D341Med (cell line): ENCODE measurements around the gene USP50.
A peak's percentile ranks its signal among the peaks of the same experiment; 100 is the strongest.
"Not testable (repeated sequence)": the region's sequence is repeated elsewhere in the genome, so short reads cannot be mapped to it uniquely, and the experiment has no call there.

Experiments
- DNase-seq: peaks from one replicate; pipeline ENCODE4 v3.0.0; 2012; ENCODE audit warnings: low spot score

The USP50 gene

GRCh38 chr15:50546566-50546965 lies at the start of gene USP50:
Gene USP50 (minus strand): TSS chr15:50546666. CDS start chr15:50546525, 141 bp downstream.
- no peak for DNase-seq

DNA sequence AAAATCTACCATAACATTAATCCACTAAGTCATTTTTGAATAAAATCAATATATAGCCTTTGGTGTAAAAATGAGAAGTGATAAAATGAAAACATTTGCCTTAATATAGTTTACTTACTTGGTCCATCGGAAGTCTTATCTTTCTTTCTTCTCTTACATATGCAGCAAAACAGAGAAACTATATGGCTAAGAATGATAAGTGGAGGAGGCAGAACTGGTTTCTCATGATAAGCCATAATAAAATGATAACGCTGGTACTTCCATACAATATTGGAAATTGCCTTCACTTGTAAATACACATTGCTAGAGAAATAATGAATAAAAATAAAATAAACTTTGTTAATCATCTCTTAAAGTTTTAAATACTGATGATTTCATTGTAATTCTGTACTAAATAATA lies 47.8 kb upstream of the USP50 start:
- no peak for DNase-seq

DNA sequence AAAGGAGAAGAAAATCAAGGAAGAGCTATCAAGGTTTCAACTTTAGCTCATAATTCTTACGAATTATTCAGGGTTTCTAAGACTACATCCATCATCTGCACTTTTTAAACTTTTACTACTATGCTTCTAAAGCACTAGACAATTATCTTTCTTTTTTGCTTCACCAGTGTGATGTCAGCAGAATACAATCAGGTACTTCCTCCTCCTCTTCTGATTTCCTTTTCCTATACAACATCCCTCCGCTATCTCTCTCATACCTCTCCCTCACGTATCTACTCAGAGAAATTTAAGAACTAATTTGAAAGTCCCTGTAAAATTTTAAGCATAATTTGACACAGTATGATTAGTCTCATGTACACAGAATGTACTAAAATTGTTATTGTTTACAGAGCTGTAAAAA lies 47.3 kb upstream of the USP50 start:
- DNase-seq, result no peak

DNA sequence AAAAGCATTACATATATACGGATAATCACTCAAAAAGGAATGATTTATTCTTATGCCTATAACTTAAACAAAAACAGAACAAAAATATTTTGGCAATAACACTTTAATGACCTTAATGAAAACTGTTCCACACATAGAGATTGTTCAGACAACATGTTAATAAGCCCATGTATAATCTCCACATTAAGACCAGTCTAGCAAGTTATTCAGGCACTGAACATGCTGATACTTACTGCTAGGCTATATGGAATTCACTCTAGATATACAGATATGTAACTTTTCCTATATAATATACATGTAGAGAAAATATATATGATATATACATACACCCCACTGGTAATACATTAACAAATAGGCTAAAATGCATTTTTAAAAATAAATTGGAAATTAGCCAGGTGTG lies 43.8 kb upstream of the USP50 start:
- no peak for DNase-seq

DNA sequence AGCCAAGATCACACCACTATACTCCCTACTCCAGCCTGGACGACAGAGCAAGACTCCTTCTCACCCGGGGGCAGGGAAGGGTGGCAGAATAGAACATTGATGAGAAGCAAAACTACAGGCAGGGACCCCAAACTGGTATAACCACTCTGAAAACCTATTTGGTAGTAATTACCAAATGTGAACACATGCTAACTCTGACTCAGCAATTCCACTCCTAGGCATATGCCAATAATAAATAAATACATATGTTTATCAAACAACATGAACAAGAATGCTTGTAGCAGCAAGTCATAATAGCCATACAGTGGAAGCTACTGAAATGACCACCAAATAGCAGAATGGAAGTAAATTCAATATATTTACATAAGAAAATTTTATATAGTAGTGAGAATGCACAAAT lies 31.0 kb upstream of the USP50 start:
- DNase-seq, result no peak

- DNase-seq, result no peak
Observed at GRCh38 chr15:50576166-50576565, 29.7 kb upstream of the USP50 start.

DNA sequence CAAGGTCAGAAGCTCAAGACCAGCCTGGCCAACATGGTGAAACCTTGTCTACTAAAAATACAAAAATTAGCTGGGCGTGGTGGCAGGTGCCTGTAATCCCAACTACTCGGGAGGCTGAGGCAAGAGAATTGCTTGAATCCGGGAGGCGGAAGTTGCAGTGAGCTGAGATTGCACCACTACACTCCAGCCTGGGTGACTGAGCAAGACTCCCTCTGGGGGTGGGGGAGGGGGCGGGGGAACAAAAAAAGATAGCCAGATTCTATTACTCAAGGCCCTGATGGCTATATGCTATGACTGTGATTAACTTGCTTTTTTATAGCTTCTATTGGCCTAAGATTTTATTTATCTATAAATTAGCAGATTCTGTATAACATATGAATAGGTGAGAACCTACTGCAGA lies 27.4 kb upstream of the USP50 start:
- not testable (repeated sequence) for DNase-seq

GRCh38 chr15:50563756-50564155 lies 17.3 kb upstream of the USP50 start:
- DNase-seq, result no peak

GRCh38 chr15:50562735-50563640 lies 16.5 kb upstream of the USP50 start:
- DNase-seq, result no peak

DNA sequence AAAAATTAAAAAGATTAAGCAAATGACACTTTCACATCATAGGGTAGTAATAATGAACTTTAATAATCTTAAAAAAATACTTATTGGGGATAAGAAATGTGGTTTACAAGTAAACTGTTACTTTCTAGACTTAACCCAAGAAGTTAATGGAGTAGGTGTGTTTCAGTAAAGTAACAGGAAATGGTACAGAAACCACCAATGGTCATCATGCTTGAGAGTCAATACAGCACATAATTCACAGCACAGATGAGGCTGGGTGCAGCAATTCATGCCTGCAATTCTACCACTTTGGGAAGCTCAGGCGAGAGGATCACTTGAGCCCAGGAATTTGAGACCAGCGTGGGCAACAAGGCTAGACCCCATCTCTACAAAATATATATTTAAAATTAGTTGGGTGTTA lies 11.5 kb upstream of the USP50 start:
- DNase-seq, result no peak

GRCh38 chr15:50556642-50557371 lies 10.3 kb upstream of the USP50 start:
- DNase-seq, result no peak

DNA sequence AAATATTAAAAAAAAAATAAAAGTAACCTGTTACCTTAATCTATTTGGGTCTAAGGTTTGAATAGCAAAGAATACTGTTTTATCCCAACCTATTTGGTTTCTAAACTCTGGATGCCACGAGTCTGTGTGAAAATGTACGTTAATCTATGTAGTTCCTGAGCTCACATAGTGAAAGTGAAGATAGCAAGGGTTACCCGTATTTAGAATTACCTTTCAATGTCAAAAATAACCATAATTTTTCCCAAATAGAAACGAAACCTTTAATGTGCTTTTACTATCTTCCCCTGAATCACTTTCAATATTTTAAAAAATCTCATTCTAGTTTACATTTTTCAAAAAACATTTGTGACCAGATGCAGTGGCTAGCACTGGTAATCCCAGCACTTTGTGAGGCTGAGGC lies 5.8 kb upstream of the USP50 start:
- no peak for DNase-seq

GRCh38 chr15:50549326-50549725 lies 2.9 kb upstream of the USP50 start:
- DNase-seq, result no peak

DNA sequence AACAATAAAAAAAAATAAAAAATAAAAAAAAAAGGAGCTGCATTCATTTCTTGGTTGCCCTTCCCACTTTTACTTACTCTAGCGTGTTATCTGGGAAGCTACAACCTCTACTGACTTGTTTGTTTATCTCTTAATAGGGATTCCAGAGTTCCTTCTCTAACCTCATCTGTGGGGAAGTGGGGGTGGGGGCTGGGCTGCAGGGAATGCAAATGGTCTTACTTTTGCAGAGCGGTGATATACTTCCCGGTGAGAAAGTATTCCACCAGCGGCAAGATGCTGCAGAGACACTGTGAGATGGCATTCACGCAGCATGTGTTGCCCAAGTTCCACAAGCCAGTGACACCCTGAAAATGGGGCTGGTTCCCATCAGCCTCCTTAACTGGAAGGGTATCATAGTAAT lies 2.1 kb downstream of the USP50 start:
- DNase-seq, result no peak

DNA sequence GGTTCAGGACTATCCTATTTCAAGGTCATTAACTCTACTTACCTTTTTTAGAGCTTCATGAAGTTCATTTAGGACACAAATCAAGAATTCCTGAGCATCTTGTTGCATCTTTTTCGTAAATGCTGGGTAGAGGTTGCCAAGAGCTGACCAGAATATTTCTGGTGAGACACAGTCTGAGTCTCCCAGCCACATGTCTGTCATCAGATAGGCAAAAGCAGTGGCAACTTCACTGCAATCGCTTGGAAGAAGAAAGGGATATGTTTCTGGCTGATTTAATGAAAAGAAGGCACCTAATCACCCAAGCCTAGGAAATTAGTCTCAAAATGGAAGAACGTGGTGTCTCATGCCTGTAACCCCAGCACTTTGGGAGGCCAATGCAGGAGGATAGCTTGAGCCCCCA lies 2.9 kb downstream of the USP50 start:
- no peak for DNase-seq

DNA sequence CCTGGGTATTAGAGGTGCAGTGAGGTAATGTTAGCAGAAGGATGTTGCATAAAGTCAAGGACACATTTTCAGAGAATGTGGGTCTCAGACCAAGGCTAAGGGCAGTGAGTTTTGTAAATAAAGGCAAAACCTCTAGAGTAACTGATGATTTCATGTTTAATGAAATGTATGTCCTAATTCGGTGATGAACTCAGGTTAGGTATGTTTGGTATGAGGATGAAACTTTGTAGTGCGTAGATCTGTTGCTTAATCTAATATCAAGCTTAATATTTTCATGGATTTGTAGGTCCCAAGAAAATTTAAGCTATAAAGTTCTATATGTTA lies 3.6 kb downstream of the USP50 start:
- DNase-seq, result no peak

DNA sequence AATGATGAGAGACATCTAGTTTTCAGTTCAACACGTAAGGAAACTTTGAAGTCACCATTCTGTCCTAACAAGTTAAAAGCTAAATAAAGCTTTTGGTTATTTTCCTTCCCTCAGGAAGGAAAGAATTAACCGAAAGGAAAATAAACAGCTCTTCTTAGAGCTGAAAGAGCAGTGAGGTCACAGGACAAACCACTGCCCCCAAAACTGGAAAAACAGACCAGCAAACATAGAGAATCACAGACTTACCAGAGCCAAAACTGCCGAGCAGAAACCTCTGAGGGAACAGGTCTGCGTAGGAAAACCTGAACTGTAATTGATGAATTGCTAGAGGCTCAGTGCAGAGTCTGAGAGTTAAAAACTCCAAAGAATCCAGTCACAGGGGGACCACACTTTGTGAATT lies 14.7 kb downstream of the USP50 start:
- no peak for DNase-seq

DNA sequence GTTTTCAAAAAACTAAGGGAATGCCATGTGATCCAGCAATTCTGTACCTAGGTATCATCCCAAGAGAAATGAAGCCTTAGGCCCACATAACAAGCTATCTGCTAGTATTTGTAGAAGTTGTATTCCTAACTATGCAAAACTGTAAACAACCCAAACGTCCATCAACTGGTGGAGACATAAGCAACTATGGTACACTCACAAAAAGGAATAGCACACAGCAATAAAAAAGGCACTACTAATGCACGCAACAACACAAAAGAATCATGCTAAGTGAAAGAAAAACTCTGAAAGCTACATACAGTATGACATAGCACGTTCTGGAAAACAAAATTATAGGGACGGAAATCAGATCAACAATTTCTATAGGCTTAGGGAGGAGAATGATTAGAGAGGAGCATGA lies 15.3 kb downstream of the USP50 start:
- DNase-seq, result no peak

DNA sequence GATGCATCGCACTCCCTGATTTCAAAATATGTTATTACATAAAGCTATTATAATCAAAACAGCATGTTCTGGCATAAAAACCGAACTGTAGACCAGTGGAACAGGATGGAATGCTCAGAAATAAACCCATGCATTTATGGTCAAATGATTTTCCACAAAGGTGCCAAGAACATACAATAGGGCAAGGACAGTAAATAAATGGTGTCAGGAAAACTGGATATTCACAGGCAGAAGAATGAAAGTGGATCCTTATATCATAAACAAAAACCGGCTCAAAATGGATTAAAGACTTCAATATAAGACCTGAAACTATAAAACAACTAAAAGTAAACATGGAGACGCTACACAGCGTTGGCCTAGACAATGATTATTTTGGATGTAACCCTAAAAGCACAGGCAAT lies 22.6 kb downstream of the USP50 start:
- no peak for DNase-seq

DNA sequence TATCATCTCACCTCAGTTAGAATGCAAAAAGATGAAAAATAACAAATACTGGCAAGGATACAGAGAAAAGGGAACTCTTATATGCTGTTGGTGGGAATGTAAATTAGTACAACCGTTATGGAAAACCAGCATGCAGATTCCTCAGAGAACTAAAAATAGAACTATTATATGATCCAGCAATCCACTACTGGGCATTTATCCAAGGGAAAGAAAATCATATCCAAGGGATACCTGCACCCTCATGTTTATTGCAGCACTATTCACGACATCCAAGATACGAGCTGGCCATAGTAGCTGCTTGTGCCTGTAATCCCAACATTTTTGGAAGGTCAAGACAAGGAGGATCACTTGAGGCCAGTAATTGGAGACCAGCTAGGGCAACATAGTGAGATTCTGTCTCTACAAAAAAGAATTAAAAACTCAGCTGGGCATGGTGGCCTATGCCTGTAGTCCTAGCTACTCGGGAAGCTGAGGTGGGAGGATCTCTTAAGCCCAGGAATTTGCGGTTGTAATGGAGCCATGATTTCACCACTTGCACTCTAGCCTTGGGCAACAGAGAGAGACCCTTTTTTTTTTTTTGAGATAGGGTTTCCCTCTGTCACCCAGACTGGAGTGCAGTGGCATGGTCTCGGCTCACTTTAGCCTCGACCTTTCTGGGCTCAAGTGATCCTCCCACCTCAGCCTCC lies 26.6 kb downstream of the USP50 start:
- no peak for DNase-seq

- no peak for DNase-seq
Observed at GRCh38 chr15:50513001-50513400, 33.5 kb downstream of the USP50 start.

- peak; percentile 19 for DNase-seq
Observed at GRCh38 chr15:50506121-50506520, 40.3 kb downstream of the USP50 start.

DNA sequence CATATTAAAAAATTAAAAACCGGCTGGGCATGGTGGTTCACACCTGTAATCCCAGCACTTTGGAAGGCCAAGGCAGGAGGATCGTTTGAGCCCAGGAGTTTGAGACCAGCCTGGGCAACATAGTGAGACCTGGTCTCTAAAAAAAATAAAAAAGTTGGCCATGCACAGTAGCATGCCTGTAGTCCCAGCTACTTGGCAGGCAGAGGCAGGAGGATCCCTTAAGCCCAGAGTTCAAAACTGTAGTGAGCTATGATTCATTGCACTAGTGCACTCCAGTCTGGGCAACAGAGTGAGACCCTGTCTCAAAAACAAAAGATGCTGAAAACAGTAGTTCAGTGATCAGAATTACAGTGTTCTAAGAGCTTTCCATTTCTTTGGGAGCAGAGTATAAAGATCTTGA lies 40.8 kb downstream of the USP50 start:
- not testable (repeated sequence) for DNase-seq
